ENCODE data around the gene SEPTIN8. TPM values are rescaled to one million over a fixed set of nuclear protein-coding genes. Genes with fewer than 3 reads are reported as not detected.
A peak's percentile ranks its signal among the peaks of the same experiment; 100 is the strongest.

SEPTIN8 gene
- total and polyA plus RNA-seq, 2 of the 13 experiments (the other 11 are each of a cell fraction or from before 2014, with no cell fraction given) = 41.4 to 49.9 TPM

GRCh38 chr5:132807163-132807838 lies 30.3 kb upstream of the SEPTIN8 start (continued):
- peak; percentile 61; the same call in 1 of the 2 replicates for TF ChIP-seq HMGXB3 (CRISPR knock-in tag; IDR thresholded peaks at IDR 0.05; ENCODE audit: borderline replicate concordance)
- no peak; the same call in 1 of the 2 replicates for TF ChIP-seq AKAP8 (CRISPR knock-in tag; IDR thresholded peaks at IDR 0.05)
- no peak for TF ChIP-seq NR3C1 (CRISPR knock-in tag; IDR thresholded peaks at IDR 0.05)
- peak; percentile 75 for TF ChIP-seq ZNF670 (CRISPR knock-in tag; IDR thresholded peaks at IDR 0.05; ENCODE audit: borderline replicate concordance)
- TF ChIP-seq HOXD1 (CRISPR knock-in tag; IDR thresholded peaks at IDR 0.05) = no peak
- TF ChIP-seq CBFB (CRISPR knock-in tag; IDR thresholded peaks at IDR 0.05) = peak; percentile 98
- TF ChIP-seq ZNF274 (CRISPR knock-in tag; IDR thresholded peaks at IDR 0.05) = no peak
- no peak for TF ChIP-seq MTA3 (CRISPR knock-in tag; IDR thresholded peaks at IDR 0.05)
- no peak for TF ChIP-seq NBN (conservative IDR thresholded peaks at IDR 0.05)
- TF ChIP-seq EP300 (IDR thresholded peaks at IDR 0.05; ENCODE audit: low read depth in 2 of 2, low read length in 2 of 2) = peak; percentile 81 to 93
- TF ChIP-seq EP300 (CRISPR knock-in tag; IDR thresholded peaks at IDR 0.05; ENCODE audit: borderline replicate concordance) = peak; percentile 82
- TF ChIP-seq ZNF703 (CRISPR knock-in tag; IDR thresholded peaks at IDR 0.05; ENCODE audit: borderline replicate concordance) = no peak
- TF ChIP-seq THRA (CRISPR knock-in tag; IDR thresholded peaks at IDR 0.05; ENCODE audit: borderline replicate concordance) = peak; percentile 79; the same call in 1 of the 2 replicates
- no peak; the same call in 1 of the 2 replicates for TF ChIP-seq ZBTB37 (CRISPR knock-in tag; IDR thresholded peaks at IDR 0.05)
- no peak for TF ChIP-seq ZBTB49 (CRISPR knock-in tag; IDR thresholded peaks at IDR 0.05; ENCODE audit: borderline replicate concordance)
- TF ChIP-seq CREB1 (IDR thresholded peaks at IDR 0.05) = no peak
- peak; percentile 65 for TF ChIP-seq CREB1 (CRISPR knock-in tag; IDR thresholded peaks at IDR 0.05)
- TF ChIP-seq FOXC1 (CRISPR knock-in tag; IDR thresholded peaks at IDR 0.05; ENCODE audit: borderline replicate concordance) = no peak
- no peak for TF ChIP-seq HOXA9 (CRISPR knock-in tag; IDR thresholded peaks at IDR 0.05; ENCODE audit: borderline replicate concordance)
- TF ChIP-seq ZBTB1 (CRISPR knock-in tag; IDR thresholded peaks at IDR 0.05; ENCODE audit: borderline replicate concordance) = no peak

All from HepG2 (cell line).